Measurements from ENCODE around the gene RPL3. TPM values are rescaled to one million over a fixed set of nuclear protein-coding genes. Genes with fewer than 3 reads are reported as not detected.

RPL3 gene
- polyA plus RNA-seq, 1 donor from 2014 or later, result 1,527 TPM

DNA sequence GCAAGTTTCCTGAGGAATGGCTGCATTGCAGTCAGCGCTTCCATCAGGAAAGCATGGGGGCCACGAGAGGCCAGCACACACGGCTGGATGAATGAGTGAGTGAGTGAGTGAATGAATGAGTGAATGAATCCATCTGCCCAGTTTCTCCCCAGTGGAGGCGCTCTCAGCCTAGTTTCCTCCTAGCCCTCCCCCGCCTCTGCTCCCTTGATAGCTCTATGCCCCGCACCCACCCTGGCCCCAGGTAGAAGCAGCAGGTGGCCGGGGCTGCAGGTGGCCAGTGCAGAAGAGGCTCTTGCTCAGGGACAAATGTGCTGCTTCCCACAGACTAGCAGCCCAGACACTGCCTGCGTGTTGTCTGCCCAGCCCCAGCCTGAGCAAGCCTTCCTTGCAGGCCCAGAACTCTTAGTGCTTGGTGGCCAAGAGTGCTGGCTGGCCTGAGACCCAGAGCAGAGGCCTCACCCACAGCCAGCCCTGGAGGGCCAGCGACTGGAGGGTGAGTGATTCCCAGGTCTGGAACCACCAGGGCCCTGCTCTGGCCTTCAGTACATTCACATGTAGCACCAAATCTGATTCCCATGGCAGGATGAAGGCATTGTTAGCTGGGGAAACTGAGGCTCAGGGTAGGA, 43.5 kb downstream of the RPL3 start:
- H3K9me3 ChIP-seq (ENCODE audit: low read length), result no peaks in the 10 kb centered on the region
- H3K79me2 ChIP-seq (replicated peaks; ENCODE audit: insufficient read depth, low read length), result no peaks in the 10 kb centered on the region
- no peaks in the 10 kb centered on the region for H3K27me3 ChIP-seq (ENCODE audit: insufficient read depth, low read depth, low read length)
- no peak overlapping the region for H3K27ac ChIP-seq (ENCODE audit: low read length)
- TF ChIP-seq, protein P1, sequence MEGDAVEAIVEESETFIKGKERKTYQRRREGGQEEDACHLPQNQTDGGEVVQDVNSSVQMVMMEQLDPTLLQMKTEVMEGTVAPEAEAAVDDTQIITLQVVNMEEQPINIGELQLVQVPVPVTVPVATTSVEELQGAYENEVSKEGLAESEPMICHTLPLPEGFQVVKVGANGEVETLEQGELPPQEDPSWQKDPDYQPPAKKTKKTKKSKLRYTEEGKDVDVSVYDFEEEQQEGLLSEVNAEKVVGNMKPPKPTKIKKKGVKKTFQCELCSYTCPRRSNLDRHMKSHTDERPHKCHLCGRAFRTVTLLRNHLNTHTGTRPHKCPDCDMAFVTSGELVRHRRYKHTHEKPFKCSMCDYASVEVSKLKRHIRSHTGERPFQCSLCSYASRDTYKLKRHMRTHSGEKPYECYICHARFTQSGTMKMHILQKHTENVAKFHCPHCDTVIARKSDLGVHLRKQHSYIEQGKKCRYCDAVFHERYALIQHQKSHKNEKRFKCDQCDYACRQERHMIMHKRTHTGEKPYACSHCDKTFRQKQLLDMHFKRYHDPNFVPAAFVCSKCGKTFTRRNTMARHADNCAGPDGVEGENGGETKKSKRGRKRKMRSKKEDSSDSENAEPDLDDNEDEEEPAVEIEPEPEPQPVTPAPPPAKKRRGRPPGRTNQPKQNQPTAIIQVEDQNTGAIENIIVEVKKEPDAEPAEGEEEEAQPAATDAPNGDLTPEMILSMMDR (IDR thresholded peaks at IDR 0.05; ENCODE audit: poor library complexity, severe bottlenecking), result no peak
- no peak for TF ChIP-seq TAF1 (IDR thresholded peaks at IDR 0.05; ENCODE audit: low read depth)
- TF ChIP-seq RAD21 (conservative IDR thresholded peaks at IDR 0.05), result no peak
- TF ChIP-seq, protein P2, sequence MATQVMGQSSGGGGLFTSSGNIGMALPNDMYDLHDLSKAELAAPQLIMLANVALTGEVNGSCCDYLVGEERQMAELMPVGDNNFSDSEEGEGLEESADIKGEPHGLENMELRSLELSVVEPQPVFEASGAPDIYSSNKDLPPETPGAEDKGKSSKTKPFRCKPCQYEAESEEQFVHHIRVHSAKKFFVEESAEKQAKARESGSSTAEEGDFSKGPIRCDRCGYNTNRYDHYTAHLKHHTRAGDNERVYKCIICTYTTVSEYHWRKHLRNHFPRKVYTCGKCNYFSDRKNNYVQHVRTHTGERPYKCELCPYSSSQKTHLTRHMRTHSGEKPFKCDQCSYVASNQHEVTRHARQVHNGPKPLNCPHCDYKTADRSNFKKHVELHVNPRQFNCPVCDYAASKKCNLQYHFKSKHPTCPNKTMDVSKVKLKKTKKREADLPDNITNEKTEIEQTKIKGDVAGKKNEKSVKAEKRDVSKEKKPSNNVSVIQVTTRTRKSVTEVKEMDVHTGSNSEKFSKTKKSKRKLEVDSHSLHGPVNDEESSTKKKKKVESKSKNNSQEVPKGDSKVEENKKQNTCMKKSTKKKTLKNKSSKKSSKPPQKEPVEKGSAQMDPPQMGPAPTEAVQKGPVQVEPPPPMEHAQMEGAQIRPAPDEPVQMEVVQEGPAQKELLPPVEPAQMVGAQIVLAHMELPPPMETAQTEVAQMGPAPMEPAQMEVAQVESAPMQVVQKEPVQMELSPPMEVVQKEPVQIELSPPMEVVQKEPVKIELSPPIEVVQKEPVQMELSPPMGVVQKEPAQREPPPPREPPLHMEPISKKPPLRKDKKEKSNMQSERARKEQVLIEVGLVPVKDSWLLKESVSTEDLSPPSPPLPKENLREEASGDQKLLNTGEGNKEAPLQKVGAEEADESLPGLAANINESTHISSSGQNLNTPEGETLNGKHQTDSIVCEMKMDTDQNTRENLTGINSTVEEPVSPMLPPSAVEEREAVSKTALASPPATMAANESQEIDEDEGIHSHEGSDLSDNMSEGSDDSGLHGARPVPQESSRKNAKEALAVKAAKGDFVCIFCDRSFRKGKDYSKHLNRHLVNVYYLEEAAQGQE (IDR thresholded peaks at IDR 0.05; ENCODE audit: borderline replicate concordance), result no peak
- TF ChIP-seq EP300 (conservative IDR thresholded peaks at IDR 0.05; ENCODE audit: poor library complexity, severe bottlenecking), result no peak
- TF ChIP-seq EZH2 (IDR thresholded peaks at IDR 0.05; ENCODE audit: borderline replicate concordance, insufficient read depth, low read length, poor library complexity, severe bottlenecking), result no peak
- TF ChIP-seq SMC3 (conservative IDR thresholded peaks at IDR 0.05; ENCODE audit: poor library complexity), result no peak
- no peak for TF ChIP-seq POLR2AphosphoS5 (IDR thresholded peaks at IDR 0.05)
- TF ChIP-seq MXI1 (conservative IDR thresholded peaks at IDR 0.05; ENCODE audit: poor library complexity, severe bottlenecking), result no peak
- H3F3A ChIP-seq (ENCODE audit: insufficient read depth, low read length, poor library complexity, severe bottlenecking), result no peaks in the 10 kb centered on the region
- no peak overlapping the region for H3K4me3 ChIP-seq (ENCODE audit: low read length)
- H3K9ac ChIP-seq (ENCODE audit: low read length), result no peak overlapping the region
- H3K4me2 ChIP-seq (ENCODE audit: low read length), result no peak overlapping the region
- H4K20me1 ChIP-seq (ENCODE audit: insufficient read depth), result no peaks in the 10 kb centered on the region
- H2AFZ ChIP-seq (ENCODE audit: low read depth, low read length), result no peak overlapping the region
- H3K36me3 ChIP-seq (ENCODE audit: insufficient read depth, low read length), result no peaks in the 10 kb centered on the region
- no peaks in the 10 kb centered on the region for H3K9me2 ChIP-seq (ENCODE audit: insufficient read depth, low read length)

DNA sequence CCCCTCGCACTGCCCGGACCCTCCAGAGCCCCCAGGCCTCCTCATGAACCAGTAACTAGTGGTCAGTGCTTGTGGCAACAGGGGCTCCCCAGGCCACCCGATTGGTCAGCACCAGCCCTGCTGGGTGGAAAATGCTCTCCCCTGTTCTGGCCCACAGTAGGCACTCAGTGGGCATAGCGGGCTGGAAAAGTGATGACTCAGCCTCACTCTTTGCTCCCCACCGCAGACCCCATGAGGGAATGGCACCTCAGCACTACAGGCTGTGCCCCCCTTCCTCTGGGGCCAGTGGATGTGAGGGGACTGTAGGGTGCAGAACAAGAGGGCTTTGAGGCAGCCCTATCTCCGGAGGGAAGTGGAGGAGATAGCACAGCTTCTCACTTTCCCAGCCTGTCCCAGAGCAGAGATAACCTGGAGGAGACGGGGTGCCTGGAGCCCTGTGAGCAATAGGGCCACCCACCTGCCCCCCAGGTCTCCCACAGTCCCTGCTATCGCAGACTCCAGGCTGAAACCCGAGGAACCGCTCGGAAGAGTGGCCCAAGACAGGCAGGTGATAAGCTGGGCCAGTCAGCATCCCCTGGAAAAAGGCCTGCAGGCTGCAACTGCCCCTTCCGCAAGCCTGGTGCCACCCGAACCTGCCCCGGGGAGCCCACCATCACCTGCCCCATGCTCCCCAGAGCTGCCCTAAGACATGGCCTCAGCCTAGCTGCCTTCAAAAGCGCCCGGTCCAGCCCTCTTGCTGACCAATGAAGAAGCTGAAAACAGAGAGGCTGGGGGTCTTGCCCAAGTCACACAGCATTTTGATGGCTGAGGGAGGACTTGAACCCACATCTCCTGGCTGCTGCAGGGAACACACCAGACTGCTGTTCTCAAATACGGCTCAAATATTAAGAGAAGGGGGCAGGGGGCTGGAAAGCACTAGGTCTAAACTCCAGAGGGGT, 45.2 kb downstream of the RPL3 start:
- H4K20me1 ChIP-seq (ENCODE audit: insufficient read depth), result no peaks in the 10 kb centered on the region

More for the DNA sequence above, 45.2 kb downstream of the RPL3 start:
- H3K4me2 ChIP-seq (ENCODE audit: low read length), result no peak overlapping the region
- TF ChIP-seq EP300 (conservative IDR thresholded peaks at IDR 0.05; ENCODE audit: poor library complexity, severe bottlenecking), result no peak
- TF ChIP-seq RAD21 (conservative IDR thresholded peaks at IDR 0.05), result no peak
- TF ChIP-seq TAF1 (IDR thresholded peaks at IDR 0.05; ENCODE audit: low read depth), result no peak
- TF ChIP-seq, protein P2 (IDR thresholded peaks at IDR 0.05; ENCODE audit: borderline replicate concordance), result no peak
- no peak for TF ChIP-seq SMC3 (conservative IDR thresholded peaks at IDR 0.05; ENCODE audit: poor library complexity)
- TF ChIP-seq EZH2 (IDR thresholded peaks at IDR 0.05; ENCODE audit: borderline replicate concordance, insufficient read depth, low read length, poor library complexity, severe bottlenecking), result no peak
- no peaks in the 10 kb centered on the region for H3K9me3 ChIP-seq (ENCODE audit: low read length)
- H3K27ac ChIP-seq (ENCODE audit: low read length), result no peak overlapping the region
- H3F3A ChIP-seq (ENCODE audit: insufficient read depth, low read length, poor library complexity, severe bottlenecking), result no peaks in the 10 kb centered on the region
- no peaks in the 10 kb centered on the region for H3K79me2 ChIP-seq (replicated peaks; ENCODE audit: insufficient read depth, low read length)
- H3K4me3 ChIP-seq (ENCODE audit: low read length), result no peak overlapping the region
- H3K36me3 ChIP-seq (ENCODE audit: insufficient read depth, low read length), result no peaks in the 10 kb centered on the region
- no peaks in the 10 kb centered on the region for H3K27me3 ChIP-seq (ENCODE audit: insufficient read depth, low read depth, low read length)
- H3K9ac ChIP-seq (ENCODE audit: low read length), result no peak overlapping the region
- no peak overlapping the region for H2AFZ ChIP-seq (ENCODE audit: low read depth, low read length)
- no peaks in the 10 kb centered on the region for H3K9me2 ChIP-seq (ENCODE audit: insufficient read depth, low read length)
